Measurements from ENCODE around the gene RPS6KB2. TPM values are rescaled to one million over a fixed set of nuclear protein-coding genes. Genes with fewer than 3 reads are reported as not detected.
A peak's percentile ranks its signal among the peaks of the same experiment; 100 is the strongest.

The RPS6KB2 gene
- total and polyA plus RNA-seq, 9 of the 15 experiments (the other 6 are each of a cell fraction or from before 2014, with no cell fraction given) = 0.42 to 122 (median 82.6) TPM

DNA sequence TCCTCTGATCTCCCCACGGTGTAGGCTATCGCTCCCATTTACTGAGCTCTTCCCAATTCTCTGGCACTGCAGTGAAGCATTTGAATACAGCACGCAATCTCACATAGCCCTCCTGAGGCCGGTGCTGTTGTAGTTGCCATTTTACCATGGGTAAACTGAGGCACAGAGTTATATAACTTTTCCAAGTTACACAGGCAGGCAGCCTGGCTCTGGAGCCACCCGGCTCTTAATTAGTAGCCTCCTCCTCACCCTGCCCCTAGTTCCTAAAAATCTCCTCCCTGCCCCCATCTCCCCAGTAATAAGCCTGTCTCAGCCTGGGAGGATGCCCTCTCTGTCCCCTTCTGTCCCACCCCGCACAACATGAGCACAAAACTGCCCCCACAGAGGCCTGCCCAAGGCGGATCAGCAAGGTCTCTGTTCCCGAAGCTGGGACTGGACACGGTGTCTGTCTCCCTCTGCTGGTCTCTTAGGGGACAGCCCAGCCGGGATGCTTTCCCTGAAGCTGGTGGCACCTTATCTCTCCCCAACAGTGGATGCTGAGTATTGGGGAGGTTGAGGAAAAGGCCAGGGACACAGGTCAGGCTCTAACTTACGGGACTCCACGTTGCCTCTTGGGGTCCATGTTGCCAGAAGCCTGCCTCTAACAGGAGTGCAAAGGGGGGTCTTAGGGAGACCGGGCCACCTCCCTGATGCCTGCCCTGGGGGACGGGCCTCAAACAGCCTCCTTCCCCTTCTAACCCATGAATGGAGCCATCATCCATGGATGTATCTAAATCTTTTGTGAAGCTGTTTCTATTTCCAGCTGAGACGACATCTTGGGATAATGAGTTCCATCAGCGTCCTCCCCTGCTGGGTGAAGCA is 45.8 kb upstream of the RPS6KB2 start (continued):
- TF ChIP-seq, protein P1, sequence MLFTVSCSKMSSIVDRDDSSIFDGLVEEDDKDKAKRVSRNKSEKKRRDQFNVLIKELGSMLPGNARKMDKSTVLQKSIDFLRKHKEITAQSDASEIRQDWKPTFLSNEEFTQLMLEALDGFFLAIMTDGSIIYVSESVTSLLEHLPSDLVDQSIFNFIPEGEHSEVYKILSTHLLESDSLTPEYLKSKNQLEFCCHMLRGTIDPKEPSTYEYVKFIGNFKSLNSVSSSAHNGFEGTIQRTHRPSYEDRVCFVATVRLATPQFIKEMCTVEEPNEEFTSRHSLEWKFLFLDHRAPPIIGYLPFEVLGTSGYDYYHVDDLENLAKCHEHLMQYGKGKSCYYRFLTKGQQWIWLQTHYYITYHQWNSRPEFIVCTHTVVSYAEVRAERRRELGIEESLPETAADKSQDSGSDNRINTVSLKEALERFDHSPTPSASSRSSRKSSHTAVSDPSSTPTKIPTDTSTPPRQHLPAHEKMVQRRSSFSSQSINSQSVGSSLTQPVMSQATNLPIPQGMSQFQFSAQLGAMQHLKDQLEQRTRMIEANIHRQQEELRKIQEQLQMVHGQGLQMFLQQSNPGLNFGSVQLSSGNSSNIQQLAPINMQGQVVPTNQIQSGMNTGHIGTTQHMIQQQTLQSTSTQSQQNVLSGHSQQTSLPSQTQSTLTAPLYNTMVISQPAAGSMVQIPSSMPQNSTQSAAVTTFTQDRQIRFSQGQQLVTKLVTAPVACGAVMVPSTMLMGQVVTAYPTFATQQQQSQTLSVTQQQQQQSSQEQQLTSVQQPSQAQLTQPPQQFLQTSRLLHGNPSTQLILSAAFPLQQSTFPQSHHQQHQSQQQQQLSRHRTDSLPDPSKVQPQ (CRISPR knock-in tag; IDR thresholded peaks at IDR 0.05; ENCODE audit: borderline replicate concordance) = no peak
- TF ChIP-seq ATF7 (IDR thresholded peaks at IDR 0.05) (no peak), YY1 (IDR thresholded peaks at IDR 0.05; ENCODE audit: borderline replicate concordance in 1 of 3, control insufficient read depth in 1 of 3, extremely low read depth in 1 of 3, insufficient read depth in 3 of 3, insufficient read length in 1 of 3, insufficient replicate concordance in 2 of 3, low read depth in 1 of 3, low read length in 2 of 3) (no peak), ZNF384 (IDR thresholded peaks at IDR 0.05; ENCODE audit: low read depth, low read length) (0 out of 2 replicates have a peak, but pooled peaks have one; percentile 9), KLF16 (IDR thresholded peaks at IDR 0.05) (0 out of 2 replicates have a peak, but pooled peaks have one; percentile 26), MYC (IDR thresholded peaks at IDR 0.05; ENCODE audit: low read depth, low read length) (0 out of 2 replicates have a peak, but pooled peaks have one; percentile 35), MYC (CRISPR knock-in tag; IDR thresholded peaks at IDR 0.05; ENCODE audit: borderline replicate concordance, low read depth) (no peak), ELF1 (tag; IDR thresholded peaks at IDR 0.05) (no peak), ZNF830 (CRISPR knock-in tag; IDR thresholded peaks at IDR 0.05) (0 out of 2 replicates have a peak, but pooled peaks have one; percentile 46), MTA1 (IDR thresholded peaks at IDR 0.05; ENCODE audit: borderline replicate concordance) (peak; percentile 45; the same call in 1 of the 2 replicates), CEBPB (tag; IDR thresholded peaks at IDR 0.05) (no peak), BHLHE40 (IDR thresholded peaks at IDR 0.05; ENCODE audit: low read length) (peak; percentile 56), ZNF24 (IDR thresholded peaks at IDR 0.05) (no peak), PML (IDR thresholded peaks at IDR 0.05; ENCODE audit: low read length) (no peak)
- TF ChIP-seq, protein P2, sequence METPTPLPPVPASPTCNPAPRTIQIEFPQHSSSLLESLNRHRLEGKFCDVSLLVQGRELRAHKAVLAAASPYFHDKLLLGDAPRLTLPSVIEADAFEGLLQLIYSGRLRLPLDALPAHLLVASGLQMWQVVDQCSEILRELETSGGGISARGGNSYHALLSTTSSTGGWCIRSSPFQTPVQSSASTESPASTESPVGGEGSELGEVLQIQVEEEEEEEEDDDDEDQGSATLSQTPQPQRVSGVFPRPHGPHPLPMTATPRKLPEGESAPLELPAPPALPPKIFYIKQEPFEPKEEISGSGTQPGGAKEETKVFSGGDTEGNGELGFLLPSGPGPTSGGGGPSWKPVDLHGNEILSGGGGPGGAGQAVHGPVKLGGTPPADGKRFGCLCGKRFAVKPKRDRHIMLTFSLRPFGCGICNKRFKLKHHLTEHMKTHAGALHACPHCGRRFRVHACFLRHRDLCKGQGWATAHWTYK (CRISPR knock-in tag; IDR thresholded peaks at IDR 0.05) = 0 out of 2 replicates have a peak, but pooled peaks have one; percentile 53
- TF ChIP-seq, protein P3, sequence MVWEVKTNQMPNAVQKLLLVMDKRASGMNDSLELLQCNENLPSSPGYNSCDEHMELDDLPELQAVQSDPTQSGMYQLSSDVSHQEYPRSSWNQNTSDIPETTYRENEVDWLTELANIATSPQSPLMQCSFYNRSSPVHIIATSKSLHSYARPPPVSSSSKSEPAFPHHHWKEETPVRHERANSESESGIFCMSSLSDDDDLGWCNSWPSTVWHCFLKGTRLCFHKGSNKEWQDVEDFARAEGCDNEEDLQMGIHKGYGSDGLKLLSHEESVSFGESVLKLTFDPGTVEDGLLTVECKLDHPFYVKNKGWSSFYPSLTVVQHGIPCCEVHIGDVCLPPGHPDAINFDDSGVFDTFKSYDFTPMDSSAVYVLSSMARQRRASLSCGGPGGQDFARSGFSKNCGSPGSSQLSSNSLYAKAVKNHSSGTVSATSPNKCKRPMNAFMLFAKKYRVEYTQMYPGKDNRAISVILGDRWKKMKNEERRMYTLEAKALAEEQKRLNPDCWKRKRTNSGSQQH (CRISPR knock-in tag; IDR thresholded peaks at IDR 0.05) = 0 out of 2 replicates have a peak, but pooled peaks have one; percentile 39
- TF ChIP-seq, protein P4, sequence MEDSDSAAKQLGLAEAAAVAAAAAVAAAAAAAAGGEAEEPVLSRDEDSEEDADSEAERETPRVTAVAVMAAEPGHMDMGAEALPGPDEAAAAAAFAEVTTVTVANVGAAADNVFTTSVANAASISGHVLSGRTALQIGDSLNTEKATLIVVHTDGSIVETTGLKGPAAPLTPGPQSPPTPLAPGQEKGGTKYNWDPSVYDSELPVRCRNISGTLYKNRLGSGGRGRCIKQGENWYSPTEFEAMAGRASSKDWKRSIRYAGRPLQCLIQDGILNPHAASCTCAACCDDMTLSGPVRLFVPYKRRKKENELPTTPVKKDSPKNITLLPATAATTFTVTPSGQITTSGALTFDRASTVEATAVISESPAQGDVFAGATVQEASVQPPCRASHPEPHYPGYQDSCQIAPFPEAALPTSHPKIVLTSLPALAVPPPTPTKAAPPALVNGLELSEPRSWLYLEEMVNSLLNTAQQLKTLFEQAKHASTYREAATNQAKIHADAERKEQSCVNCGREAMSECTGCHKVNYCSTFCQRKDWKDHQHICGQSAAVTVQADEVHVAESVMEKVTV (CRISPR knock-in tag; IDR thresholded peaks at IDR 0.05) = peak; percentile 97
- TF ChIP-seq, protein P5, sequence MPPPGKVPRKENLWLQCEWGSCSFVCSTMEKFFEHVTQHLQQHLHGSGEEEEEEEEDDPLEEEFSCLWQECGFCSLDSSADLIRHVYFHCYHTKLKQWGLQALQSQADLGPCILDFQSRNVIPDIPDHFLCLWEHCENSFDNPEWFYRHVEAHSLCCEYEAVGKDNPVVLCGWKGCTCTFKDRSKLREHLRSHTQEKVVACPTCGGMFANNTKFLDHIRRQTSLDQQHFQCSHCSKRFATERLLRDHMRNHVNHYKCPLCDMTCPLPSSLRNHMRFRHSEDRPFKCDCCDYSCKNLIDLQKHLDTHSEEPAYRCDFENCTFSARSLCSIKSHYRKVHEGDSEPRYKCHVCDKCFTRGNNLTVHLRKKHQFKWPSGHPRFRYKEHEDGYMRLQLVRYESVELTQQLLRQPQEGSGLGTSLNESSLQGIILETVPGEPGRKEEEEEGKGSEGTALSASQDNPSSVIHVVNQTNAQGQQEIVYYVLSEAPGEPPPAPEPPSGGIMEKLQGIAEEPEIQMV (tag; conservative IDR thresholded peaks at IDR 0.05; ENCODE audit: low read depth) = no peak

Data from K562 (cell line).